A673 (cell line): Measurements from ENCODE around the gene TTLL6.

Experiments
- CTCF ChIP-seq: fragments of 300-800, 200-600 bp; sonication (generic); conservative IDR thresholded peaks from 2 replicates; pipeline ENCODE4 v1.5.1; 2017; ENCODE audit warnings: low read depth, mild to moderate bottlenecking, antibody characterized with exemption, low read length, moderate library complexity, mixed read lengths
- EZH2 ChIP-seq: fragments of 200-600 bp; sonication (generic); IDR thresholded peaks from 2 replicates; pipeline ENCODE4 v1.6.1; 2017; ENCODE audit warnings: borderline replicate concordance, low read depth, mild to moderate bottlenecking, mixed read lengths, antibody characterized with exemption, low read length; ENCODE audit not compliant: poor library complexity, severe bottlenecking

GRCh38 chr17:48809182-48809581 lies 7.8 kb downstream of the TTLL6 start:
- TF ChIP-seq CTCF (no peak), EZH2 (no peak)
